Activated naive CD4-positive, alpha-beta T cell treated with Interleukin-2 at 50 U/mL for 16 hours (primary cell): Measurements from ENCODE around the gene GDF11.

ENCODE experiments used
- DNase-seq: peaks from one replicate; pipeline ENCODE4 v3.0.0-alpha.2; 2020

The GDF11 gene

DNA sequence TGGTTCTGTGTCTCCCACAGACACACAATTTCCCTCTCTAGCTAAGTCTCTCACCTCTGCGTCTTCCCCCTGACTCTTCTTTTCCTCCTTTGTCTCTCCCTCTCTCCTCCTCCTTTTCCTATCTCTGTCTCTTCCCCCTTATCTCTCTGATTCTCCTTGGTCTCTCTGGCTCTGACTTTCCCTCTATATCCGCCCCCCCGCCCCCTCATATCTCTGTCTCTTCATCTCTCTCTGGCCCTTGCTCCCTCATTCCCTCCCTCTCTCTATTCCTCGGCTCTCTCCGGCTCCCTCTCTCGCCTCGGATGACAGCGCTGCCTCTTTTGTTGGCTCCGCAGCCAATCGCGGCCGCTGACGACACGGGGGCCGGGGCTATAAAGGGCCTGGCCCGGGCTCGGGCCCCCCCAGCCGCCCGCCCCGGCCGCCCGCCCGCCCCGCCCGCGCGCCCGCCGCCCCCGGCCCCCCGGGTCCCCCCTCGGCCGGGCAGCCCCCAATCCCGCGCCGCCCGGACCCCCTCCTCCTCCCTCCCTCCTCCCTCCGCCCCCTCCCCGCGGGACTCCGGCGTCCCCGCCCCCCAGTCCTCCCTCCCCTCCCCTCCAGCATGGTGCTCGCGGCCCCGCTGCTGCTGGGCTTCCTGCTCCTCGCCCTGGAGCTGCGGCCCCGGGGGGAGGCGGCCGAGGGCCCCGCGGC, at the start of gene GDF11:
GDF11 (plus strand) TSS at position 404 of the 687 bp plus-strand sequence; CDS start at position 599, 195 bp downstream.
- peak; percentile 77 for DNase-seq

DNA sequence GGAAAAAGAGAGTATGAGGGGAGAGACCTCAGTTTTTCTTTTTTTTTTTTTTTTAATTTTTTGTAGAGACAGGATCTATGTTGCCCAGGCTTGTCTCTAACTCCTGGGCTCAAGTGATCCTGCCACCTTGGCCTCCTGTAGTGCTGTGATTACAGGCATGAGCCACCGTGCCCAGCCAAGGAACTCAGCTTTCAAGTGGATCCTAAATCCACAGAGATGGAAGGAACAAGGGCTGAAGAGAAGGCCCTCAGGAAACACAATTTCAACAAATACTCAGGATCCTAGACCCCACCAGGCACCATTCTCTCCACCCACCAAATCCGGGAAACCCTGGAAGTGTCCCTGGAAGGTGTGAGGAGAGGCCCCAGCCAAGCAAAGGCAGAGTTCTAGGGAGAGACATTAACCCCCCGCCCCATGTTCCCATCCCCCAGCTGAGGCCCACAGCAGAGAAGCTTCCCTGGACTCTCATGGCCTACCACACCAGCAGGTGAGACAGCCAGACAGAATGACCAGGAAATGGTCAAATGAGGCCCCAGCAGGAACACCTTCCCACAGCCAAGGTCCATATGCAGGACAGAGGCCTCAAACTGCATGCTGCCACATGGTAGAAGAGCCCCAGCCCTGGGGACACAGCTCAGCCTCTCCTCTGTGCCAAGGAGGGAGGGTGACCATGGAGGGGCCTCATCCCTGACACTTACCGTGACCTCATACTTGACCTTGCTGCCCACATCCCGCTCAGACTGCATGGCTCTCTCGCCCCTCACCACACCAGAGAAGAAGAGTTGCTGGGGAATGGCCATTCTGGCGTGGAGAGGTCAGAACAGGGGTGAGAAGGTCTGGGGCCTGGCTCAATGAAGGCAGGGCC, 49.4 kb upstream of the GDF11 start:
- DNase-seq = no peak

- DNase-seq = no peak
Observed at GRCh38 chr12:55694188-55694515, 48.8 kb upstream of the GDF11 start.

- DNase-seq = no peak
Observed at GRCh38 chr12:55694651-55695050, 48.3 kb upstream of the GDF11 start.

- DNase-seq = no peak
Observed at GRCh38 chr12:55695349-55695748, 47.6 kb upstream of the GDF11 start.

GRCh38 chr12:55696141-55696540, 46.8 kb upstream of the GDF11 start:
- DNase-seq = no peak

- DNase-seq = no peak
Observed at GRCh38 chr12:55696796-55697462, 46.0 kb upstream of the GDF11 start.

DNA sequence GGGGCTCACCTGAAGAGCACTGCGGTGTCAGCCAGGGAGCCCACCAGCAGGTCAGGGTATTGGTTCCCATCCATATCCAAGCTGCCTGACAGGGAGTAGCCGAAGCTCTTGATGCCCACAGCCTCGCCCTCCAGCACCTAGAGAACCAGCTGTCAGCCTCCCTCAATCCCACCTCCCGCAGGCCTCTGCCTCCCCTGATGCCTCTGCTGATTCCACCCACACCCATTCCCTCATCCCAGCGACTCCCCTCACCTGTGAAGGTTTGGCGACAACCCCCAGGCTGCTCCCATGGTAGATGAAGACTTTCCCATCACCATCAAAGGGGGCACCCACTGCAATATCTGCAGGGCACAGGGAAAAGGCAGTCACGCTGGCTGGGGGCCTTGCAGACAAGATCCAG, 45.2 kb upstream of the GDF11 start:
- no peak for DNase-seq

DNA sequence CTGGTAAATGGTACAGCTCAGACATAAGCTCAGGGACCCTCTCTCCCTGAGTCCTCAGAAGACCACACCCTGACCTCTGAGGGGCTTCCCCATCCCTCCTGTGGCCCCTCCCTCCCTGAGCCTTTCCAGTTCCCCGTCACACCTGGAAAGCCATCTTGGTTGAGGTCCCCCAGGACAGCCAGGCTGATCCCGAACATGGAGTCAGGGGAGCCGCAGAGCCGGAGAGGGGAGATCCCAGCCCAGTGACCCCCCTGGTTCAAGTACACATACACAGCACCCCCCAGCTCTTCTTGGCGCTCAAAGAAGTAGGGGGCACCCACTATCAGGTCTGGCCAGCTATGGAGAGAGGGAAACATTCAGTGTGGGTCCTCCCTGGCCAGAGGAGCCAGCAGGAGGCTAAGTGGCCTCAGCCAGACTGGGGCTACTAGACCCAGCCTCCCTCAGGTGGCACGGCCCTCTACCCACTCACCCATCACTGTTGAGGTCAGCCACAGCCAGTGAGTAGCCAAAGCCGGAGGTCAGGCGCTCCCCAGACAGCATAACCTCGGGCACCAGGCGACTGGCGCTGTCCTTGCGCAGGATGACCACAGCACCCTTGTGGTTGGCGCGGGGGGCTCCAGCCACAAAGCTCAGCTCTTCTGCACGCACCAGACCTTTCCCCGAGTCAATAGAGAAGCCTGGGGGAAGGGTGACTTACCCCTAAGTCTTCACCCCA, 44.5 kb upstream of the GDF11 start:
- no peak for DNase-seq

GRCh38 chr12:55698965-55699364, 44.0 kb upstream of the GDF11 start:
- DNase-seq = no peak

GRCh38 chr12:55699471-55700055, 43.4 kb upstream of the GDF11 start:
- no peak for DNase-seq

DNA sequence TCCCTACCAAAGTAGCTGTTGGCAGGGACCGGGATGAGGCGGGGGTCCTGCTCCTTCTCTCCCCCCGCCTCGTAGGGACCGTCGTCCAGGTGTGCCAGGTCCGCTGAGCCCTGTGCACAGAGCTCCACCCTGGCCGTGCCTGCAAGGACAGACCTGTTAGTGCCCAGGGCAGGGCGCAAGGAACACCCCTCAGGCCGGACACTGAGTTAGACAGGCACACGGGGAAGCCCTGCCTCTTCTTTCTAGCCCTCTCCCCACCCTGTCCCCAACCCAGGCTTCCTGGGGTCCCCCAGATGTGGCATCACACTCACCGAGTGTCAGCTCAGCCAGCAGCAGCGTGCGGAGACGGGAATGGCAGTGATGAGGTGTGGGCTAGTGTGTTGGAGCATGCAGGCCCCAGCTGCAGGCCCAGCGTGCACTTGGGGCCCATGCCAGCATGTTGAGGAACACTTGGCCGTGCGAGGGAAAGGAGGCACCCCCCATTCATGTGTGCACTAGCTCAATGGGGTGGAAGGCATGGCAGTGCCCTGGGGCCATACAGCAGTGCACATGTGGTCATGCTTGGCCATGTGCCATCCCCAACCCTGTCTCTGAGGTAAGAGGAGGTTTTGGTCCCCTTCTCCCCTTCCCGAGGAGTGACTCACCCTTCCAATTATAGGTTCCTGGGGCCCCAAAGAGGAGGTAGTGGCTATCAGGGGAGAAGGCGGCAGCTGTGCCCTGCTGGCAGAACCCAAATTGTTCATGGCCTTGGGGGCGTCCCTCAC, 42.5 kb upstream of the GDF11 start:
- no peak for DNase-seq

- no peak for DNase-seq
Observed at GRCh38 chr12:55702861-55703260, 40.1 kb upstream of the GDF11 start.

DNA sequence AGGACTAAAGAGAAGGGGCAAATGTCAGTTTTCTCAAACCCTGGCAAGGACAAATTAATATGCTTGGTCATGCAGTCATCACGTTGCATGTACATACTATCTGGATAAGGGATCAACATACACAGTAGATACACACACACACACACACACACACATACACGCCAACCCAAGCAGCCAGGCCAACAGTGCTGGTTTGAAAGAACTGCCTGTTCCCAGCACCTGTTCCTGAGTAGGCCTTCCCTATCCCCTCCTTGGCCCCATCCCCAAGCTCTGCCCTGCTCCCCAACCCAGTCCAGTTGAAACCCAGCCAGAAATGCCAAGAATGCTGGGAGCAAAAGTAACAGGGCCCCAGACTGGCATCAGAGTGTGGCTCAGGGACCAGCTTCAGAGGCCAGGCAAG, 39.6 kb upstream of the GDF11 start:
- DNase-seq = no peak

- no peak for DNase-seq
Observed at GRCh38 chr12:55703901-55704761, 38.8 kb upstream of the GDF11 start.

- DNase-seq = no peak
Observed at GRCh38 chr12:55704824-55705718, 37.9 kb upstream of the GDF11 start.

DNA sequence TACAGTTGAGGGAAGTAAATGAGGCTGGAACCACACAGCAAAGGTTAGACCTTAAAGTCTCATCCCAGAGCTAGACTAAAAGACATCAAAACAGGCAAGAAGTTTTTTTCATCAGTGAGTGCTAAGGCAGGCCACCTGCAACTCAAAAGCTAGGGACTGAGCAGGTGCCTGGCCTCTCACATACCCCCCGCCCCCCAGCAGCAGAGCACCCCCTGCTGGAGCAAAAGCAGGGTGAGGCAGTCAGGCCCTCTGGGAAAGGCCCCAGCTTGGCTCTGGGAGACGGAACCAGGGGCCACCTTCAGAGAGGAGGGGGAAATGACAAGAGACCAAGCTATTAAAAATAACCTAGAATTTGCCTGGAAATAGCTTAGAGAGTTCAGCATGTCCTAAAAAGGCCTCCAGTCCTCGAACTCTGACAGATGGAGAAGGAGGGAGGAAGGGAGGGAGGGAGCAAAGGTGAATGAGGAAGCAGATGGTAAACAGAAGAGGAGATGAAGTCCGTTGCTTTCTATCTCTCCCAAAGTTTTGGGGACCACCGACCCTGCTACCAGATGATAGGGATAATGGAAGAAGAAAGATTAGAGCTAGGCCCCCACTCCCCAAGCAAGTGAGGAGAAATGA, 37.0 kb upstream of the GDF11 start:
- no peak for DNase-seq

- no peak for DNase-seq
Observed at GRCh38 chr12:55706568-55707218, 36.2 kb upstream of the GDF11 start.

DNA sequence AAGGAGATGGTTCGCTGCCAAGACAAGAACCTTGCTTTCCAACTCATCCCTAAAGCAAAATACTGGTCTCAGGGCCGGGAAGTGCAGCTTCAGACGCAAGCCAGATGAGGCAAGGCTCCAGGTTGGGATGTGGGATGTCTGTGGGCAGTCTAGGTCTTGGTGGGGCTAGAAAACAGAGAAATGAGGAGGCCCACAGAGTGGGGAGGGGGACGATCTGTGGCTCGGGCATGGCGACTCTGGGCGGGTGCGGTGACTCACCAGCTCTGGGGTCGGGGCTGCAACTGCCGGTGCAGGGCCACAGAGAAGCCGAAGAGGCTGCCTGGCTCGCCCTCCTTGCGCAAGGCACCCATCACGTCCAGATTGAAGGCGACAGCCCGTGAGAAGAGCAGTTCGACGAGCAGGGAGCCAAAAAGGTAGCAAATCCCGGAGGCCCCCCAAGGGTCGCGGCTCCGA, 35.7 kb upstream of the GDF11 start:
- no peak for DNase-seq
